ENCODE measurements around the gene GRM8. TPM values are rescaled to one million over a fixed set of nuclear protein-coding genes. Genes with fewer than 3 reads are reported as not detected.

The GRM8 gene
- total and polyA plus RNA-seq, 2 experiments from 2014 or later, result not detected

GRCh38 chr7:126996659-126997058, 256.1 kb downstream of the GRM8 start:
- TF ChIP-seq EZH2 (IDR thresholded peaks at IDR 0.05; ENCODE audit: insufficient read depth, poor library complexity, severe bottlenecking), result no peak
- TF ChIP-seq EZH2phosphoT487 (IDR thresholded peaks at IDR 0.05; ENCODE audit: insufficient read depth, low read depth), result no peak
- 6 to 10% methylated on average over 1 of the region's 1 CpG for WGBS, 2 experiments (ENCODE audit: low coverage in 1 of 2, low lambda C conversion rate in 2 of 2, missing lambda C conversion rate in 2 of 2)
- in situ Hi-C loops (cut with MboI), result no loop called here
- Histone ChIP-seq H3K4me1 (ENCODE audit: insufficient read depth) (no peaks in the 10 kb centered on the region), H3K27me3 (replicated peaks; ENCODE audit: insufficient read depth) (no peaks in the 10 kb centered on the region), H3F3A (ENCODE audit: insufficient read depth) (no peaks in the 10 kb centered on the region), H3K9ac (no peak overlapping the region), H2AFZ (no peak overlapping the region), H3K27ac (no peak overlapping the region), H3K9me3 (ENCODE audit: low read depth) (no peaks in the 10 kb centered on the region), H4K20me1 (ENCODE audit: insufficient read depth) (no peaks in the 10 kb centered on the region), H3K36me3 (ENCODE audit: low read depth) (no peaks in the 10 kb centered on the region), H3K4me3 (no peak overlapping the region), H3K79me2 (ENCODE audit: insufficient read depth) (no peaks in the 10 kb centered on the region), H3K4me2 (ENCODE audit: unreplicated experiment) (no peak overlapping the region), H3K9me2 (ENCODE audit: insufficient read depth) (no peaks in the 10 kb centered on the region)
- no peak for DNase-seq

GRCh38 chr7:126993626-126994213, 259.0 kb downstream of the GRM8 start:
- no peaks in the 10 kb centered on the region for H3K9me3 ChIP-seq (ENCODE audit: low read depth)
- no peaks in the 10 kb centered on the region for H3F3A ChIP-seq (ENCODE audit: insufficient read depth)
- H3K9ac ChIP-seq, result no peak overlapping the region
- no peak overlapping the region for H3K27ac ChIP-seq
- H3K9me2 ChIP-seq (ENCODE audit: insufficient read depth), result no peaks in the 10 kb centered on the region
- 17 to 28% methylated on average over 2 of the region's 2 CpGs for WGBS, 2 experiments (ENCODE audit: low coverage in 1 of 2, low lambda C conversion rate in 2 of 2, missing lambda C conversion rate in 2 of 2)
- DNase-seq, result no peak
- H3K4me3 ChIP-seq, result no peak overlapping the region
- no peaks in the 10 kb centered on the region for H4K20me1 ChIP-seq (ENCODE audit: insufficient read depth)
- no peaks in the 10 kb centered on the region for H3K27me3 ChIP-seq (replicated peaks; ENCODE audit: insufficient read depth)
- no peaks in the 10 kb centered on the region for H3K79me2 ChIP-seq (ENCODE audit: insufficient read depth)
- H3K4me1 ChIP-seq (ENCODE audit: insufficient read depth), result no peaks in the 10 kb centered on the region
- H3K4me2 ChIP-seq (ENCODE audit: unreplicated experiment), result no peak overlapping the region
- H3K36me3 ChIP-seq (ENCODE audit: low read depth), result no peaks in the 10 kb centered on the region
- in situ Hi-C loops (cut with MboI), result no loop called here
- no peak for TF ChIP-seq EZH2phosphoT487 (IDR thresholded peaks at IDR 0.05; ENCODE audit: insufficient read depth, low read depth)
- no peak for TF ChIP-seq EZH2 (IDR thresholded peaks at IDR 0.05; ENCODE audit: insufficient read depth, poor library complexity, severe bottlenecking)
- H2AFZ ChIP-seq, result no peak overlapping the region

DNA sequence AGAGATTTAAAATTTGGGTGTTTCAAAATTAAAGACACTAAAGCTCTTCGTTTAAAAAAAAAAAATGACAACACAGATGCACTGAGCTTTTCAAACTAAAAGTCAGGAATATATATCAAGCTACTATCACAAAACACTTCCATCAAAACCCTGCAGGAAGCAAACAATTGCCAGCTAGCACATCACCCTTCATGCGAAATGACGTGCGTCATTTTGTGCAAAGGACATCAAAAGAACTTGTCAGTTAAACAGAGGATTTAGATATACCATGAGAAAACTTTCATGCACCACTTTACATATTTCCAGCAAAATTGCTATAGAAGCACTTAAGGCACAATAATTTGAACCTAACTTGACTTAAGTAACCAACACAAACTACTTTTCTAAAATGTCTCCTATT, 264.7 kb downstream of the GRM8 start:
- DNase-seq, result no peak
- Histone ChIP-seq H3K79me2 (ENCODE audit: insufficient read depth) (no peaks in the 10 kb centered on the region), H2AFZ (no peak overlapping the region), H3K9me3 (ENCODE audit: low read depth) (peaks cover 2% of the 10 kb centered on the region), H3K9ac (no peak overlapping the region), H3K27ac (no peak overlapping the region), H3K36me3 (ENCODE audit: low read depth) (no peaks in the 10 kb centered on the region), H3K4me2 (ENCODE audit: unreplicated experiment) (no peak overlapping the region), H3K4me1 (ENCODE audit: insufficient read depth) (no peaks in the 10 kb centered on the region), H3K9me2 (ENCODE audit: insufficient read depth) (no peaks in the 10 kb centered on the region), H3K27me3 (replicated peaks; ENCODE audit: insufficient read depth) (no peaks in the 10 kb centered on the region), H3K4me3 (no peak overlapping the region), H3F3A (ENCODE audit: insufficient read depth) (no peaks in the 10 kb centered on the region), H4K20me1 (ENCODE audit: insufficient read depth) (no peaks in the 10 kb centered on the region)
- WGBS, 2 experiments (ENCODE audit: low coverage in 1 of 2, low lambda C conversion rate in 2 of 2, missing lambda C conversion rate in 2 of 2), result 55 to 56% methylated on average over 4 of the region's 4 CpGs
- TF ChIP-seq EZH2phosphoT487 (IDR thresholded peaks at IDR 0.05; ENCODE audit: insufficient read depth, low read depth) (no peak), EZH2 (IDR thresholded peaks at IDR 0.05; ENCODE audit: insufficient read depth, poor library complexity, severe bottlenecking) (no peak)
- in situ Hi-C loops (cut with MboI), result no loop called here

GRCh38 chr7:126979722-126980121, 273.0 kb downstream of the GRM8 start:
- no peak overlapping the region for H3K27ac ChIP-seq
- TF ChIP-seq EZH2 (IDR thresholded peaks at IDR 0.05; ENCODE audit: insufficient read depth, poor library complexity, severe bottlenecking) (no peak), EZH2phosphoT487 (IDR thresholded peaks at IDR 0.05; ENCODE audit: insufficient read depth, low read depth) (no peak)
- H4K20me1 ChIP-seq (ENCODE audit: insufficient read depth), result no peaks in the 10 kb centered on the region
- DNase-seq, result no peak
- H3K9me3 ChIP-seq (ENCODE audit: low read depth), result no peaks in the 10 kb centered on the region
- 35 to 39% methylated on average over 2 of the region's 2 CpGs for WGBS, 2 experiments (ENCODE audit: low coverage in 1 of 2, low lambda C conversion rate in 2 of 2, missing lambda C conversion rate in 2 of 2)
- no peaks in the 10 kb centered on the region for H3K9me2 ChIP-seq (ENCODE audit: insufficient read depth)
- no peaks in the 10 kb centered on the region for H3K27me3 ChIP-seq (replicated peaks; ENCODE audit: insufficient read depth)
- in situ Hi-C loops (cut with MboI), result no loop called here
- no peaks in the 10 kb centered on the region for H3K36me3 ChIP-seq (ENCODE audit: low read depth)
- no peak overlapping the region for H3K4me2 ChIP-seq (ENCODE audit: unreplicated experiment)
- no peak overlapping the region for H2AFZ ChIP-seq
- H3F3A ChIP-seq (ENCODE audit: insufficient read depth), result no peaks in the 10 kb centered on the region
- H3K79me2 ChIP-seq (ENCODE audit: insufficient read depth), result no peaks in the 10 kb centered on the region
- H3K9ac ChIP-seq, result no peak overlapping the region
- no peak overlapping the region for H3K4me3 ChIP-seq
- no peaks in the 10 kb centered on the region for H3K4me1 ChIP-seq (ENCODE audit: insufficient read depth)

DNA sequence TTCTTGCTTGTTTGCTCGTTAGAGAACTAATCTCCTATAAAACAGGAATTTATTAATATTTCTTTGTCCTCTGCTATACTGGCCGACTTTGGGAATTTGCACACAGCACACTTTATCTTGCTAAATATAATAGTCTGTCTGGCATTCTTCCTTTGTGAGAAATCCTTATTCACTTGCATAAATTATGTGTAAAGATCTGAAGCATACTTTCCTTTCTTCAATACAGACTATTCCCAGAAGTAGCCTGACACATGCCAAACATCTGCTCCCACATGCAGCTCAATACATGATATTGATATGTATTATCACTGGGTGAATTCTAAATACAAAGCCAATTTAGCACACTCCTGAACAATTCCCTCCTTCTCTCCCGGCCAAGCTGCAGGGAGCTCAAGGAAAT, 273.9 kb downstream of the GRM8 start:
- H3K4me2 ChIP-seq (ENCODE audit: unreplicated experiment), result no peak overlapping the region
- in situ Hi-C loops (cut with MboI), result no loop called here
- no peak overlapping the region for H3K9ac ChIP-seq

More for the DNA sequence above, 273.9 kb downstream of the GRM8 start:
- Histone ChIP-seq H3K4me1 (ENCODE audit: insufficient read depth) (no peaks in the 10 kb centered on the region), H3K9me3 (ENCODE audit: low read depth) (no peaks in the 10 kb centered on the region), H3F3A (ENCODE audit: insufficient read depth) (no peaks in the 10 kb centered on the region), H3K4me3 (no peak overlapping the region), H3K79me2 (ENCODE audit: insufficient read depth) (no peaks in the 10 kb centered on the region), H3K36me3 (ENCODE audit: low read depth) (no peaks in the 10 kb centered on the region), H2AFZ (no peak overlapping the region), H3K27me3 (replicated peaks; ENCODE audit: insufficient read depth) (no peaks in the 10 kb centered on the region), H4K20me1 (ENCODE audit: insufficient read depth) (no peaks in the 10 kb centered on the region), H3K27ac (no peak overlapping the region), H3K9me2 (ENCODE audit: insufficient read depth) (no peaks in the 10 kb centered on the region)
- no peak for DNase-seq
- WGBS, 2 experiments (ENCODE audit: low coverage in 1 of 2, low lambda C conversion rate in 2 of 2, missing lambda C conversion rate in 2 of 2), result 1 to 5% methylated on average over 3 of the region's 3 CpGs
- no peak for TF ChIP-seq EZH2 (IDR thresholded peaks at IDR 0.05; ENCODE audit: insufficient read depth, poor library complexity, severe bottlenecking)
- no peak for TF ChIP-seq EZH2phosphoT487 (IDR thresholded peaks at IDR 0.05; ENCODE audit: insufficient read depth, low read depth)

All from GM23248 (cell line).